ENCODE data around the gene COL2A1.

COL2A1 gene

GRCh38 chr12:48040354-48040753, 36.1 kb upstream of the COL2A1 start:
- no peak for TF ChIP-seq POLR2AphosphoS5 (IDR thresholded peaks at IDR 0.05; ENCODE audit: low read depth, low read length)
- no peak for TF ChIP-seq TAF1 (IDR thresholded peaks at IDR 0.05; ENCODE audit: borderline replicate concordance, low read depth, low read length)
- no peak for TF ChIP-seq POLR2A (IDR thresholded peaks at IDR 0.05; ENCODE audit: low read depth, low read length)
- FAIRE-seq: no peak
- DNase-seq (ENCODE audit: insufficient read length): no peak

DNA sequence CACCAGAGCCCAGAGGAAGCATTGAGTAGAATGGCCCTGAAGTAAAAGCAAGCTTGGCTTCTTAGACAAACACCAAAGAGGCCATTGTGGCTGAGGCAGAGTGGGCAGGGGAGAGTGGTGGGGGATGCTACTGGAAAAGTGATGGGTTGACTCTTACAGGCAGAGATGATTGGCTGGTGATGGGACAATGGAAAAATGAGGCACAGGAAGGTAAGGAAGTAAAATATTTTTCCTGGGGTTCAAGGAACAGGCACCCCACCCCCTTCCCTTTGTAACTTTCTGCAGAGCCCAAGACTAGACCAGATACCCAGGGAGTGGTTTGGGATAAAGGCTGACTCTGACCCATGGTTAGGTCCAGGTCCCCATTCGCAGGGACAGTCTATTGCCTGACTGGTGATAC, 34.9 kb upstream of the COL2A1 start:
- TF ChIP-seq POLR2AphosphoS5 (IDR thresholded peaks at IDR 0.05; ENCODE audit: low read depth, low read length) (no peak), TAF1 (IDR thresholded peaks at IDR 0.05; ENCODE audit: borderline replicate concordance, low read depth, low read length) (no peak), POLR2A (IDR thresholded peaks at IDR 0.05; ENCODE audit: low read depth, low read length) (no peak)
- FAIRE-seq: no peak

GRCh38 chr12:48038085-48038484, 33.8 kb upstream of the COL2A1 start:
- FAIRE-seq (no peak), DNase-seq (ENCODE audit: insufficient read length) (no peak)
- TF ChIP-seq POLR2AphosphoS5 (IDR thresholded peaks at IDR 0.05; ENCODE audit: low read depth, low read length) (no peak), POLR2A (IDR thresholded peaks at IDR 0.05; ENCODE audit: low read depth, low read length) (no peak), TAF1 (IDR thresholded peaks at IDR 0.05; ENCODE audit: borderline replicate concordance, low read depth, low read length) (no peak)

More for the DNA sequence above, 34.9 kb upstream of the COL2A1 start:
- no peak for DNase-seq (ENCODE audit: insufficient read length)

- TF ChIP-seq POLR2AphosphoS5 (IDR thresholded peaks at IDR 0.05; ENCODE audit: low read depth, low read length): no peak
- TF ChIP-seq POLR2A (IDR thresholded peaks at IDR 0.05; ENCODE audit: low read depth, low read length): no peak
- no peak for TF ChIP-seq TAF1 (IDR thresholded peaks at IDR 0.05; ENCODE audit: borderline replicate concordance, low read depth, low read length)
- DNase-seq (ENCODE audit: insufficient read length) (no peak), FAIRE-seq (no peak)
Measured at GRCh38 chr12:48037267-48037915, 33.1 kb upstream of the COL2A1 start.

GRCh38 chr12:48036818-48037217, 32.5 kb upstream of the COL2A1 start:
- FAIRE-seq (no peak), DNase-seq (ENCODE audit: insufficient read length) (no peak)
- TF ChIP-seq POLR2A (IDR thresholded peaks at IDR 0.05; ENCODE audit: low read depth, low read length): no peak
- TF ChIP-seq TAF1 (IDR thresholded peaks at IDR 0.05; ENCODE audit: borderline replicate concordance, low read depth, low read length): no peak
- TF ChIP-seq POLR2AphosphoS5 (IDR thresholded peaks at IDR 0.05; ENCODE audit: low read depth, low read length): no peak

DNA sequence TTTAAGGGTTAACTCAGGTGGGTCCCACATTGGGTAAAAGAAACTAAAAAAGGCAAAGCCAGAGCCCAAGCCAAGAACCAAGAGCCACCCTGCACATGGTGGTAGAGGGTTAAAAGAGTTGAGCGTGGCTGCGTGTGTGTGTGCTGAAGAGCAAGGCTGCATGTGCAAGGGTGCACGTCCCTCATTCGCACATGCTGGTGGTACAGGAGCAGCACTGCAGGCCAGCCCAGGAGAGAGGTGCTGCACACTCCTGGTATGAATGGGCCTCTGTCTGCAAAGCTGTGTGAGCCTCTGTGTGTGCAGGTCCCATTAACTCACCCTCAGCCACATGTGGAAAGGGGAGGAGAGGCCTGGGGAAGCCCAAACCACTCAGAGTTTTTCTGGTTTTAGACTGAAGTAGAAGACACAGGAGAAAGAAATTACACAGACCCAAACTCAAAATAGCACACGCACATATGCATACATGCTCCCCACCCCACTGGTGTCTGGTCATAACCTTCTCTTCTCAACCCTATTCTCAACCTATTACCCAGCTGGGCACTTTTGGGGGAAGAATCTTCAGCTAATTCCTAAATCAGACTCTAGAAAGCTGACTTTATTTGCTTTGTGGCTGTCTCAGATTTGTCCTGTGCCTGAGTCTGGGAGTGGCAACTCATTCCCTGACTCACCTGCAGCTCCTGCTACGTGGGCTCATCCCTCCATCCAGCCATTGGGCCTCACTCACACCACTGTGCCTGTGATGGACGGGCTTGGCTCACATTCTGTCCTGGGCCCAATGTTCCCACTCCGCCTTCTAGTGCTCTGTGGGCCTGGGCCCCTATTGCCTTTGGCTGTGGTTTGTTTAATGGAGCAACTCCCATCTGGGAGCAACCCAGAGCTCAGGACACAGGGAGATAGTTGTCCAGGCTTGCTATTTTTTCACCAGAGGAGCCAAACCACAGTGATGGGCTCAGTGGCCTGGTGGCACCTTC, 30.8 kb upstream of the COL2A1 start:
- TF ChIP-seq TAF1 (IDR thresholded peaks at IDR 0.05; ENCODE audit: borderline replicate concordance, low read depth, low read length) (no peak), POLR2AphosphoS5 (IDR thresholded peaks at IDR 0.05; ENCODE audit: low read depth, low read length) (no peak), POLR2A (IDR thresholded peaks at IDR 0.05; ENCODE audit: low read depth, low read length) (no peak)
- no peak for FAIRE-seq

GRCh38 chr12:48033451-48033850, 29.2 kb upstream of the COL2A1 start:
- no peak for DNase-seq (ENCODE audit: insufficient read length)
- no peak for TF ChIP-seq POLR2AphosphoS5 (IDR thresholded peaks at IDR 0.05; ENCODE audit: low read depth, low read length)
- TF ChIP-seq TAF1 (IDR thresholded peaks at IDR 0.05; ENCODE audit: borderline replicate concordance, low read depth, low read length): no peak
- no peak for FAIRE-seq

More for the DNA sequence above, 30.8 kb upstream of the COL2A1 start:
- DNase-seq (ENCODE audit: insufficient read length): no peak

DNA sequence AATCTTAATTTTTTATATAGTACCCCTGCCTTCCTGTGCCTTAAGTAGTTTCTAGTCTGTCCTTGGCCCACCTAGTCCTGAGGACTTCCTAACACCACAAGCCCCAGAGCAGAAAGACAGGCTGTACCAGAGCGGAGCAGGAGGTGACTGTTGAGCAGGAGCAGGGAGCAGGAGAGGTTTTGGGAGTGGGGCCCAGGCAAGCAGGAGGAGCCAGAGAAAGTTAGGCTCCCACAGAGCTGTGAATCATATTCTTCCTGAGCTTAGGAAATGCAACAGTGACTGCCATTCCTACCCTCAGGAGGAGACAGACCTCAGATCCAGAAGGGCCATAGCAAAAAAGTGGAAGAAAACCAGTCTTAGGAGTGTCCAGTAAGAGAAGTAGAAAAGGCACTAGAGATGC, 28.3 kb upstream of the COL2A1 start:
- TF ChIP-seq POLR2A (IDR thresholded peaks at IDR 0.05; ENCODE audit: low read depth, low read length) (no peak), POLR2AphosphoS5 (IDR thresholded peaks at IDR 0.05; ENCODE audit: low read depth, low read length) (no peak), TAF1 (IDR thresholded peaks at IDR 0.05; ENCODE audit: borderline replicate concordance, low read depth, low read length) (no peak)
- no peak for DNase-seq (ENCODE audit: insufficient read length)
- FAIRE-seq: no peak

DNA sequence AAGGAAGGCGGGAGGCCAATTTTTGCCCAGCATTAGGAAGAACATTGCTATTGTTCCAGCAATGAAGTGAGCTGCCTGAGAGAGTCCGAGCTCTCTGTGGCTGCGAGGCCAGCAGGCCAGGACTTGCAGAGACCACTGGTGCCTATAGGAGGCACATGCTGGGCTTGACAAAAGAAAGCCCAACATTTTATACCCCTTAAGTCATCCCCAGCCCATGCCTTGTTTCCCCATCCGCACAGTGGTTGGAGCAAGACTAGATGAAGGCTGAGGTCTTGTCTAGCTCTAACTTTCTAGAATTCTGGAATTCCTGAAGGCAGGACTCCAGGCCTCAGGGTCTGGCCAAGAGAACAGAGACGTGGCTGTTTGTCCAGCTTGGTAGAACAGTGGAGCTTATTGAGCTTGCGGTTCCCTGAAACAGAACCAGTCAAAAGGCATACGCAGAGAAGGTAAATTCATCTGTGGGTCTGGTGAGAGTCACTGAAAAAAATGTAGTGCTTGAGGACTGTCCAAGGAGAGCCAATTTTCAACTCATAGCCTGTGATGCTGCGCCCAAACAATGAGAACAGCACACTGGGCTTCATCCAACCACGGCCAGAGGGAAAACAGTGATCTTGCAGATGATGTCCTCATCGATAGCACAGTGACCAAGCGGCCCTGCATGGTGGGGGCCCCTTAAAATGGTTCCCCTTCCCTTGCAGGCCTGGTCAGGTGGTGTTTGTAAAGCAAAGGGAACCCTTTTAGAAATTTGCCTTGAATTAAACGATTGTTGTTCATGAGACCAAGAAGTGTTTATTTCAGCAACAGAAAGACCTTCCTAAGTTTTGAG, 27.1 kb upstream of the COL2A1 start:
- no peak for FAIRE-seq

DNA sequence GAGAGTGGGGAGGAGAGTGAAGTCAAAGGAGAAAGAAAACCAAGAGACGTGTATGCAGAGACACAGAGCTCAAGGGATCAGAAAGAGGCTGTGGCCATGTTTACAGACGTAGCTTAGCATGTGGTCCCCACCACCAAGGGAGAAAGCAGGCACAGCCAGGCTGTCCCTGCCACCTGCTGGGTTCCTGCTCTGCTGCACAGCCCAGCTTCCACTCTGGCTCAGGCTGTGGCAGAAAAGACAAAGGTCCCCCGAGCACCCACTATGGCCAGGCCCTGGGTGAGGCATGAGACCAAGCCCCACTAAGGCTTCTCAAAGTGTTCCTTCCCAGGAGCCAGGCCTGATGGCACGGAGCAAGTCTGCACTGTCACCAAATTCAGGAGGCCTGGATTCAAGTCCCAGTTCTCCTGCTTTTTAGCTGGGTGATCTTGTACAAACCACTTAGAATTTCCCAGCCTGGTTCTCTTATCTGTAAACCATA, 25.9 kb upstream of the COL2A1 start:
- no peak for DNase-seq (ENCODE audit: insufficient read length)
- TF ChIP-seq POLR2A (IDR thresholded peaks at IDR 0.05; ENCODE audit: low read depth, low read length) (no peak), POLR2AphosphoS5 (IDR thresholded peaks at IDR 0.05; ENCODE audit: low read depth, low read length) (no peak), TAF1 (IDR thresholded peaks at IDR 0.05; ENCODE audit: borderline replicate concordance, low read depth, low read length) (no peak)
- no peak for FAIRE-seq

More for the DNA sequence above, 27.1 kb upstream of the COL2A1 start:
- TF ChIP-seq POLR2AphosphoS5 (IDR thresholded peaks at IDR 0.05; ENCODE audit: low read depth, low read length) (no peak), POLR2A (IDR thresholded peaks at IDR 0.05; ENCODE audit: low read depth, low read length) (no peak), TAF1 (IDR thresholded peaks at IDR 0.05; ENCODE audit: borderline replicate concordance, low read depth, low read length) (no peak)
- DNase-seq (ENCODE audit: insufficient read length): no peak

All from GM12892 (cell line).